H1 (cell line): Measurements from ENCODE around the gene SERPINA1. TPM values are rescaled to one million over a fixed set of nuclear protein-coding genes. Genes with fewer than 3 reads are reported as not detected.

ENCODE experiments used
- BACH1 ChIP-seq: IDR thresholded peaks from 2 replicates; pipeline ENCODE4 v1.6.1; 2012; ENCODE audit warnings: low read length, improper control_type of control experiment
- polyA plus RNA-seq, 7 experiments: library from polyadenylated mRNA; depleted of rRNA in 3 of 7; stranded (reverse) in 5 of 7; unstranded in 2 of 7; fragments of >200 nt in 5 of 7; fragments of 200-250 nt in 2 of 7; gene quantifications; 1 replicate in 5 of 7; 2 replicates in 1 of 7; 4 replicates in 1 of 7; pipeline versions ENCODE4 v1.2.1 to v1.2.3, GENCODE V29; 2011 to 2013; ENCODE audit warnings: missing spikeins in 2 of 7, mixed read lengths in 2 of 7
- total RNA-seq: library from RNA; stranded (reverse); fragmentation: NEBNext Ultra II Directional; extraction: Animal tissue kit (Norgen Biotek cat#: 25700); gene quantifications from 2 replicates; pipeline ENCODE4 v1.2.1, GENCODE V29; 2021

SERPINA1 gene
- total and polyA plus RNA-seq, 2 of the 8 experiments (the other 6 are each of a cell fraction or from before 2014, with no cell fraction given): 0.08 TPM; not detected in 1

GRCh38 chr14:94367347-94368242 lies 20.8 kb downstream of the SERPINA1 start (continued):
- no peak for TF ChIP-seq BACH1
